Ovary (tissue), 3 donors: ENCODE measurements around the gene CLIC5.

Experiments used
- CTCF ChIP-seq, 3 donors: fragments of 450-650 bp in 2 of 3; fragments of 200-600 bp in 1 of 3; IDR thresholded peaks; one replicate each; pipeline versions ENCODE4 v1.5.1 to v1.8.0; 2016 to 2022; ENCODE audit warnings: antibody characterized with exemption in 3 of 3, mild to moderate bottlenecking in 1 of 3
- EP300 ChIP-seq: sonication (generic); formaldehyde crosslinking; IDR thresholded peaks from one replicate; pipeline ENCODE4 v1.6.1; 2017; ENCODE audit warnings: antibody characterized with exemption
- donor health status: DM: no; HTN: no; CAD: no.

GRCh38 chr6:45922728-45923351 is 92.8 kb downstream of the CLIC5 start:
- TF ChIP-seq CTCF (IDR thresholded peaks at IDR 0.05) (peak; percentile 25 to 42 (median 41)), EP300 (no peak)
